ENCODE results near the gene C1orf115. TPM values are rescaled to one million over a fixed set of nuclear protein-coding genes. Genes with fewer than 3 reads are reported as not detected.

C1orf115 gene
- polyA plus RNA-seq, 1 of the 3 experiments (the other 2 are of a cell fraction): 4.2 TPM

DNA sequence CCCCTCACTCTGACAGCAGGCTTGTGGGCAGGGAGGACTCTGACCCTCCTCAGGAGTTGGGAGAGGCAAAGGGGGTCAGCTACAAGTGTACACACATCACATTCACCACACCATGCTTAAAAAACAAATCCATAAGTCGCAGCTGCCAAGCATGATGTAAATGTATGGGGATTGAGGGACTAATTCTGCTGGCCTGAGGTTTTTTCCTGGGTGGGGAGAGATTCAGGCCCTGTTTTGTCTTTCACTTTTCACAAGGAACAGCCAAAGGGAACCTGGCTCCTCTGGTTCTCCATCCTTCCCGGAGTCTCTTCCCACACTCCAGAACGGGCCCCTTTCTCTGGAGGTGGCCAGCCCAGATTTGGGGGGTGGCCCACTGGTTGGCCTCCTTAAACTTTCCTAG, 56.7 kb downstream of the C1orf115 start:
- Histone ChIP-seq H3K36me3 (replicated peaks in 1 of 2; ENCODE audit: control insufficient read depth in 1 of 2, insufficient read depth in 2 of 2, low read length in 1 of 2) (no peaks in the 10 kb centered on the region), H3K4me2 (no peak overlapping the region), H3K9me2 (no peaks in the 10 kb centered on the region), H3K4me1 (ENCODE audit: control insufficient read depth in 1 of 2, insufficient read depth in 2 of 2, low read depth in 1 of 2, low read length in 1 of 2) (peaks cover 5 to 16% of the 10 kb centered on the region in 2 experiments; a peak in 1 of 4 replicates), H3F3A (replicated peaks; ENCODE audit: insufficient read depth) (no peaks in the 10 kb centered on the region), H2AFZ (ENCODE audit: low read depth) (no peak overlapping the region), H3K9me3 (no peaks in the 10 kb centered on the region), H3K27me3 (ENCODE audit: insufficient read depth) (no peaks in the 10 kb centered on the region), H3K79me2 (ENCODE audit: insufficient read depth) (peaks cover 9% of the 10 kb centered on the region; the same call in 1 of the 2 replicates), H4K20me1 (ENCODE audit: insufficient read depth) (no peaks in the 10 kb centered on the region), H3K27ac (ENCODE audit: low read depth in 2 of 2, low read length in 1 of 2) (no peak overlapping the region), H3K4me3 (ENCODE audit: low read depth in 2 of 2, low read length in 1 of 2) (no peak overlapping the region), H3K9ac (no peak overlapping the region)
- ChIA-PET POLR2A (no interaction called here), CTCF (interaction anchor here (1.3 to 3.5 kb wide), 4 partner anchors 14 to 54 kb away, joined by 4 to 31 read pairs (median 10); no protein-coding TSS in a partner anchor)
- 95% methylated on average over 3 of the region's 3 CpGs for WGBS (ENCODE audit: low lambda C conversion rate)
- DNase-seq: no peak
- TF ChIP-seq RCOR1 (IDR thresholded peaks at IDR 0.05; ENCODE audit: low read length) (no peak), JUND (IDR thresholded peaks at IDR 0.05) (no peak), RAD21 (IDR thresholded peaks at IDR 0.05; ENCODE audit: low read length) (no peak), YY1 (IDR thresholded peaks at IDR 0.05; ENCODE audit: low read depth) (no peak), RFX5 (IDR thresholded peaks at IDR 0.05; ENCODE audit: low read length) (no peak), NFIC (IDR thresholded peaks at IDR 0.05; ENCODE audit: borderline replicate concordance) (no peak), GABPA (IDR thresholded peaks at IDR 0.05; ENCODE audit: low read depth) (no peak), SIN3A (IDR thresholded peaks at IDR 0.05; ENCODE audit: borderline replicate concordance, low read depth, low read length) (no peak), FOSL2 (IDR thresholded peaks at IDR 0.05; ENCODE audit: borderline replicate concordance, low read depth) (no peak), EP300 (IDR thresholded peaks at IDR 0.05; ENCODE audit: borderline replicate concordance in 1 of 2, low read depth in 1 of 2, low read length in 1 of 2) (no peak)
- TF ChIP-seq, protein P1, sequence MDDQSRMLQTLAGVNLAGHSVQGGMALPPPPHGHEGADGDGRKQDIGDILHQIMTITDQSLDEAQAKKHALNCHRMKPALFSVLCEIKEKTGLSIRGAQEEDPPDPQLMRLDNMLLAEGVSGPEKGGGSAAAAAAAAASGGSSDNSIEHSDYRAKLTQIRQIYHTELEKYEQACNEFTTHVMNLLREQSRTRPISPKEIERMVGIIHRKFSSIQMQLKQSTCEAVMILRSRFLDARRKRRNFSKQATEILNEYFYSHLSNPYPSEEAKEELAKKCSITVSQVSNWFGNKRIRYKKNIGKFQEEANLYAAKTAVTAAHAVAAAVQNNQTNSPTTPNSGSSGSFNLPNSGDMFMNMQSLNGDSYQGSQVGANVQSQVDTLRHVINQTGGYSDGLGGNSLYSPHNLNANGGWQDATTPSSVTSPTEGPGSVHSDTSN (IDR thresholded peaks at IDR 0.05): no peak
- TF ChIP-seq, protein P2, sequence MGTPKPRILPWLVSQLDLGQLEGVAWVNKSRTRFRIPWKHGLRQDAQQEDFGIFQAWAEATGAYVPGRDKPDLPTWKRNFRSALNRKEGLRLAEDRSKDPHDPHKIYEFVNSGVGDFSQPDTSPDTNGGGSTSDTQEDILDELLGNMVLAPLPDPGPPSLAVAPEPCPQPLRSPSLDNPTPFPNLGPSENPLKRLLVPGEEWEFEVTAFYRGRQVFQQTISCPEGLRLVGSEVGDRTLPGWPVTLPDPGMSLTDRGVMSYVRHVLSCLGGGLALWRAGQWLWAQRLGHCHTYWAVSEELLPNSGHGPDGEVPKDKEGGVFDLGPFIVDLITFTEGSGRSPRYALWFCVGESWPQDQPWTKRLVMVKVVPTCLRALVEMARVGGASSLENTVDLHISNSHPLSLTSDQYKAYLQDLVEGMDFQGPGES (IDR thresholded peaks at IDR 0.05; ENCODE audit: low read depth, low read length): no peak

DNA sequence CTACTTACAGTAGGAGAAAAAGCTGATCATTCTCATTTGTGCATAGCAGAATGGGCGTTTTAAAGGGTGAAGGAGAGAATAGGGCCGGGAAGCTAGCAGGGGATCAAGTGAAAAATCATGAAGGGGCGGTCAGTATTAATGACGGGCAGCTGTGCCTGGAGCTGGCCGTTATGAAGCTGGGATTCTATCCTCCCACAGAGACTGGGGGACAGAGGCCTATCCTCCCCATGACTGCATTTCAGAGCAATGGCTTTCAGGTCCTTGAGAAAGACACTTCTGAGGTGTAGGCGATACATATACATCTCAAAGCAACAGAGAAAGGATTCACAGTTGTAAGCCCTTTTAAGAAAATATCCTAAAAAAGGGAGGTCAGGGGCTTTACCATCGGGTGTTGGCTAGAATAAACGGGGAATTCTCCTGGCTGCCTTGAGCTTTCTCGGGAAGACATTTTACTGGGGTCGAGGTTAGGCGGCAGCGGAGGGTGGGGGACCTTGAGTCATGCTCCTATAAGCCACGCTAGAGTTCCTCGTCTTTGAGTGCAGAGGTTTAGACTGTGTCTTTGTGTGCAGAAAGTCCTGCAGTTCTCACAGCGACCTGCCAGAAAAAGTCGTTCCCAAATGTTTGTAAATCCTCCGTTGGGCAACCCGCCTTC, 57.4 kb downstream of the C1orf115 start:
- peak overlapping the region; percentile 76 to 81 for H3K4me3 ChIP-seq (ENCODE audit: low read depth in 2 of 2, low read length in 1 of 2)
- H3K9me3 ChIP-seq: no peaks in the 10 kb centered on the region
- peak overlapping the region; percentile 43 to 78; a peak in 3 of 4 replicates for H3K27ac ChIP-seq (ENCODE audit: low read depth in 2 of 2, low read length in 1 of 2)
- WGBS (ENCODE audit: low lambda C conversion rate): 48% methylated on average over 17 of the region's 18 CpGs
- DNase-seq: peak; percentile 27
- H3K4me1 ChIP-seq (ENCODE audit: control insufficient read depth in 1 of 2, insufficient read depth in 2 of 2, low read depth in 1 of 2, low read length in 1 of 2): peaks cover 5 to 16% of the 10 kb centered on the region in 2 experiments; a peak in 1 of 4 replicates
- H3F3A ChIP-seq (replicated peaks; ENCODE audit: insufficient read depth): no peaks in the 10 kb centered on the region
- no peaks in the 10 kb centered on the region for H4K20me1 ChIP-seq (ENCODE audit: insufficient read depth)
- H3K27me3 ChIP-seq (ENCODE audit: insufficient read depth): no peaks in the 10 kb centered on the region
- H3K9ac ChIP-seq: peak overlapping the region; percentile 64; the same call in 1 of the 2 replicates
- H3K9me2 ChIP-seq: no peaks in the 10 kb centered on the region
- CTCF ChIA-PET: interaction anchor here (0.6 to 3.5 kb wide), 8 partner anchors 13 to 1301 kb away, joined by 3 to 31 read pairs (median 5); no protein-coding TSS in a partner anchor
- H3K36me3 ChIP-seq (replicated peaks in 1 of 2; ENCODE audit: control insufficient read depth in 1 of 2, insufficient read depth in 2 of 2, low read length in 1 of 2): no peaks in the 10 kb centered on the region
- POLR2A ChIA-PET: interaction anchor here (0.8 to 2.0 kb wide), 2 partner anchors 15 to 39 kb away, joined by 3 to 5 read pairs; partner anchors contain the start of gene MTARC1
- peaks cover 9% of the 10 kb centered on the region; the same call in 1 of the 2 replicates for H3K79me2 ChIP-seq (ENCODE audit: insufficient read depth)
- peak overlapping the region; percentile 86 for H2AFZ ChIP-seq (ENCODE audit: low read depth)
- H3K4me2 ChIP-seq: peak overlapping the region; percentile 80
- no peak for TF ChIP-seq TAF1 (IDR thresholded peaks at IDR 0.05; ENCODE audit: borderline replicate concordance, low read depth, low read length)
- no peak for TF ChIP-seq NRF1 (IDR thresholded peaks at IDR 0.05; ENCODE audit: low read depth, low read length)
- TF ChIP-seq MXI1 (IDR thresholded peaks at IDR 0.05; ENCODE audit: low read depth, low read length): no peak
- TF ChIP-seq TEAD4 (IDR thresholded peaks at IDR 0.05; ENCODE audit: borderline replicate concordance, insufficient read depth): no peak
- TF ChIP-seq ELF1 (IDR thresholded peaks at IDR 0.05): no peak
- no peak for TF ChIP-seq YY1 (IDR thresholded peaks at IDR 0.05; ENCODE audit: low read depth)
- TF ChIP-seq, protein P3, sequence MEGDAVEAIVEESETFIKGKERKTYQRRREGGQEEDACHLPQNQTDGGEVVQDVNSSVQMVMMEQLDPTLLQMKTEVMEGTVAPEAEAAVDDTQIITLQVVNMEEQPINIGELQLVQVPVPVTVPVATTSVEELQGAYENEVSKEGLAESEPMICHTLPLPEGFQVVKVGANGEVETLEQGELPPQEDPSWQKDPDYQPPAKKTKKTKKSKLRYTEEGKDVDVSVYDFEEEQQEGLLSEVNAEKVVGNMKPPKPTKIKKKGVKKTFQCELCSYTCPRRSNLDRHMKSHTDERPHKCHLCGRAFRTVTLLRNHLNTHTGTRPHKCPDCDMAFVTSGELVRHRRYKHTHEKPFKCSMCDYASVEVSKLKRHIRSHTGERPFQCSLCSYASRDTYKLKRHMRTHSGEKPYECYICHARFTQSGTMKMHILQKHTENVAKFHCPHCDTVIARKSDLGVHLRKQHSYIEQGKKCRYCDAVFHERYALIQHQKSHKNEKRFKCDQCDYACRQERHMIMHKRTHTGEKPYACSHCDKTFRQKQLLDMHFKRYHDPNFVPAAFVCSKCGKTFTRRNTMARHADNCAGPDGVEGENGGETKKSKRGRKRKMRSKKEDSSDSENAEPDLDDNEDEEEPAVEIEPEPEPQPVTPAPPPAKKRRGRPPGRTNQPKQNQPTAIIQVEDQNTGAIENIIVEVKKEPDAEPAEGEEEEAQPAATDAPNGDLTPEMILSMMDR (IDR thresholded peaks at IDR 0.05): no peak
- TF ChIP-seq RCOR1 (IDR thresholded peaks at IDR 0.05; ENCODE audit: low read length): no peak
- TF ChIP-seq, protein P4, sequence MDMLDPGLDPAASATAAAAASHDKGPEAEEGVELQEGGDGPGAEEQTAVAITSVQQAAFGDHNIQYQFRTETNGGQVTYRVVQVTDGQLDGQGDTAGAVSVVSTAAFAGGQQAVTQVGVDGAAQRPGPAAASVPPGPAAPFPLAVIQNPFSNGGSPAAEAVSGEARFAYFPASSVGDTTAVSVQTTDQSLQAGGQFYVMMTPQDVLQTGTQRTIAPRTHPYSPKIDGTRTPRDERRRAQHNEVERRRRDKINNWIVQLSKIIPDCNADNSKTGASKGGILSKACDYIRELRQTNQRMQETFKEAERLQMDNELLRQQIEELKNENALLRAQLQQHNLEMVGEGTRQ (IDR thresholded peaks at IDR 0.05; ENCODE audit: borderline replicate concordance, low read depth, low read length): no peak
- TF ChIP-seq FOXM1 (IDR thresholded peaks at IDR 0.05; ENCODE audit: low read depth): no peak
- no peak for TF ChIP-seq EZH2phosphoT487 (IDR thresholded peaks at IDR 0.05; ENCODE audit: borderline replicate concordance, low read depth)
- no peak for TF ChIP-seq TCF12 (IDR thresholded peaks at IDR 0.05)
